H1 (cell line): ENCODE data around the gene SLC12A7. TPM values are rescaled to one million over a fixed set of nuclear protein-coding genes. Genes with fewer than 3 reads are reported as not detected.

ENCODE experiments used
- CTCF ChIA-PET: fragments of 300-600 bp; sonication (Branson Sonifier 250); formaldehyde crosslinking; loops from one replicate; lab custom pipeline; 2021; ENCODE audit not compliant: partially characterized antibody; lab: Charles Lee
- POLR2A ChIA-PET: fragments of 300-600 bp; sonication (Branson Sonifier 250); formaldehyde crosslinking; loops from one replicate; lab custom pipeline; 2021; ENCODE audit warnings: inconsistent platforms; ENCODE audit not compliant: partially characterized antibody; lab: Charles Lee
- DNase-seq, 2 experiments: peaks; one replicate each; pipeline versions ENCODE4 v3.0.0 to v3.0.0-alpha.2; 2010 to 2022; ENCODE audit warnings: low spot score in 2 of 2, low read depth in 1 of 2, mixed read lengths in 1 of 2
- FAIRE-seq: peaks from 2 replicates; lab custom pipeline; 2011; peaks lifted over from hg19 to GRCh38; lab: Jason Lieb, UNC
- H2AFZ ChIP-seq: 2 replicates; pipeline ENCODE4 v1.8.1; 2012; ENCODE audit warnings: low read length, inconsistent platforms
- H2AK5ac ChIP-seq: 2 replicates; pipeline ENCODE4 v1.6.1; 2013; ENCODE audit warnings: low read depth, low read length
- H2BK120ac ChIP-seq: replicated peaks from 2 replicates; pipeline ENCODE3; 2013; ENCODE audit warnings: low read depth, low read length, inconsistent platforms
- H2BK12ac ChIP-seq: 2 replicates; pipeline ENCODE4 v1.6.1; 2013; ENCODE audit warnings: low read depth, low read length
- H2BK15ac ChIP-seq: 2 replicates; pipeline ENCODE4 v1.6.1; 2013; ENCODE audit warnings: low read length
- H2BK20ac ChIP-seq: 2 replicates; pipeline ENCODE4 v1.6.1; 2013; ENCODE audit warnings: low read length
- H2BK5ac ChIP-seq: 2 replicates; pipeline ENCODE4 v1.6.1; 2013; ENCODE audit warnings: low read depth, low read length
- H3K14ac ChIP-seq: 2 replicates; pipeline ENCODE4 v1.6.1; 2013; ENCODE audit warnings: inconsistent platforms; ENCODE audit not compliant: insufficient read length
- H3K18ac ChIP-seq: 2 replicates; pipeline ENCODE4 v1.6.1; 2013; ENCODE audit warnings: low read length; ENCODE audit errors: extremely low read depth
- H3K23ac ChIP-seq: 2 replicates; pipeline ENCODE4 v1.6.1; 2013; ENCODE audit warnings: inconsistent platforms; ENCODE audit not compliant: insufficient read length
- H3K23me2 ChIP-seq: 2 replicates; pipeline ENCODE4 v1.6.1; 2013; ENCODE audit warnings: low read depth, low read length
- H3K27ac ChIP-seq: 2 replicates; pipeline ENCODE4 v1.6.1; 2011; ENCODE audit warnings: low read depth, low read length, inconsistent platforms
- H3K27me3 ChIP-seq, 4 experiments: replicated peaks in 1 of 4; 1 replicate in 1 of 4; 2 replicates in 3 of 4; pipeline versions ENCODE4 v1.6.1 to v1.8.1; 2011 to 2013; ENCODE audit warnings: low read length in 3 of 4, mild to moderate bottlenecking in 3 of 4, inconsistent platforms in 2 of 4, mixed read lengths in 2 of 4, moderate library complexity in 1 of 4; ENCODE audit not compliant: control insufficient read depth in 3 of 4, insufficient read depth in 3 of 4; ENCODE audit errors: extremely low read depth in 1 of 4
- H3K36me3 ChIP-seq, 4 experiments: 2 replicates each; pipeline versions ENCODE4 v1.6.1 to v1.8.1; 2011 to 2013; ENCODE audit warnings: mild to moderate bottlenecking in 4 of 4, low read length in 3 of 4, moderate library complexity in 2 of 4, control low read depth in 1 of 4, inconsistent platforms in 1 of 4; ENCODE audit not compliant: insufficient read depth in 4 of 4, control insufficient read depth in 2 of 4
- H3K4ac ChIP-seq: replicated peaks from 2 replicates; pipeline ENCODE3; 2013; ENCODE audit warnings: low read length, low read depth, mixed read lengths, inconsistent platforms; ENCODE audit not compliant: insufficient read length
- H3K4me1 ChIP-seq, 4 experiments: replicated peaks in 1 of 4; 1 replicate in 1 of 4; 2 replicates in 3 of 4; pipeline versions ENCODE4 v1.6.1 to v1.8.1; 2011 to 2013; ENCODE audit warnings: low read length in 3 of 4, inconsistent platforms in 2 of 4, mixed read lengths in 1 of 4; ENCODE audit not compliant: insufficient read depth in 4 of 4, control insufficient read depth in 3 of 4
- H3K4me2 ChIP-seq, 2 experiments: 2 replicates each; pipeline versions ENCODE4 v1.6.1 to v1.8.1; 2011 to 2013; ENCODE audit warnings: low read depth in 2 of 2, low read length in 2 of 2, control low read depth in 1 of 2, inconsistent platforms in 1 of 2, mild to moderate bottlenecking in 1 of 2; ENCODE audit not compliant: insufficient read depth in 1 of 2
- H3K4me3 ChIP-seq, 4 experiments: fragments of 200-600, 300-600 bp in 1 of 4; sonication (generic), shearing (Covaris generic), sonication (Bioruptor Twin) in 1 of 4; 2 replicates each; pipeline versions ENCODE4 v1.5.1 to v1.8.1; 2011 to 2016; ENCODE audit warnings: low read length in 4 of 4, low read depth in 3 of 4, control low read depth in 2 of 4, inconsistent platforms in 2 of 4, mild to moderate bottlenecking in 2 of 4, mixed read lengths in 1 of 4, moderate library complexity in 1 of 4; ENCODE audit not compliant: insufficient read depth in 2 of 4; ENCODE audit errors: extremely low read depth in 1 of 4
- H3K56ac ChIP-seq: replicated peaks from 2 replicates; pipeline ENCODE3; 2013; ENCODE audit warnings: low read depth, mild to moderate bottlenecking, mixed read lengths, low read length, inconsistent platforms; ENCODE audit not compliant: insufficient read length
- H3K79me1 ChIP-seq: 2 replicates; pipeline ENCODE4 v1.6.1; 2013; ENCODE audit warnings: low read depth, low read length, control low read depth
- H3K79me2 ChIP-seq, 2 experiments: 2 replicates each; pipeline versions ENCODE4 v1.6.1 to v1.8.1; 2012 to 2013; ENCODE audit warnings: low read length in 2 of 2, mild to moderate bottlenecking in 2 of 2, inconsistent platforms in 1 of 2; ENCODE audit not compliant: insufficient read depth in 2 of 2, control insufficient read depth in 1 of 2
- H3K9ac ChIP-seq, 4 experiments: replicated peaks in 1 of 4; 1 replicate in 1 of 4; 2 replicates in 3 of 4; pipeline versions ENCODE4 v1.6.1 to v1.8.1; 2011 to 2013; ENCODE audit warnings: low read depth in 3 of 4, low read length in 3 of 4, control low read depth in 2 of 4, mild to moderate bottlenecking in 2 of 4, moderate library complexity in 2 of 4, inconsistent platforms in 1 of 4; ENCODE audit errors: extremely low read depth in 1 of 4
- H3K9me3 ChIP-seq, 2 experiments: 2 replicates each; pipeline versions ENCODE4 v1.6.1 to v1.8.1; 2012 to 2013; ENCODE audit warnings: mild to moderate bottlenecking in 2 of 2, moderate library complexity in 2 of 2, control low read depth in 1 of 2, inconsistent platforms in 1 of 2, low read depth in 1 of 2, low read length in 1 of 2, mixed read lengths in 1 of 2; ENCODE audit not compliant: insufficient read depth in 2 of 2
- H4K20me1 ChIP-seq, 2 experiments: replicated peaks in 1 of 2; 2 replicates each; pipeline versions ENCODE3 to v1.8.1; 2011 to 2013; ENCODE audit warnings: inconsistent platforms in 2 of 2, low read length in 2 of 2, mild to moderate bottlenecking in 1 of 2; ENCODE audit not compliant: insufficient read depth in 2 of 2, control insufficient read depth in 1 of 2
- H4K5ac ChIP-seq: 2 replicates; pipeline ENCODE4 v1.6.1; 2013; ENCODE audit warnings: low read length, low read depth, mixed read lengths, inconsistent platforms; ENCODE audit not compliant: insufficient read length
- H4K8ac ChIP-seq: 2 replicates; pipeline ENCODE4 v1.8.0; 2013; ENCODE audit warnings: mild to moderate bottlenecking, moderate library complexity, low read length, inconsistent platforms; ENCODE audit not compliant: insufficient read depth; ENCODE audit errors: extremely low read depth
- H4K91ac ChIP-seq: replicated peaks from 2 replicates; pipeline ENCODE3; 2013; ENCODE audit warnings: low read length, mixed read lengths, inconsistent platforms; ENCODE audit not compliant: insufficient read length
- KDM1A ChIP-seq: fragments of 200-600, 300-600 bp; sonication (generic); IDR thresholded peaks from 2 replicates; pipeline ENCODE4 v1.7.1; 2016; ENCODE audit warnings: mild to moderate bottlenecking, low read length, borderline replicate concordance
- RAD21 ChIP-seq, 2 experiments: IDR thresholded peaks in 1 of 2; conservative IDR thresholded peaks in 1 of 2; 2 replicates each; pipeline ENCODE4 v1.6.1; 2011; ENCODE audit warnings: low read depth in 2 of 2, low read length in 2 of 2, improper control_type of control experiment in 1 of 2, inconsistent platforms in 1 of 2, mild to moderate bottlenecking in 1 of 2, moderate library complexity in 1 of 2
- SIX5 ChIP-seq: IDR thresholded peaks from 2 replicates; pipeline ENCODE4 v1.6.1; 2011; ENCODE audit warnings: mild to moderate bottlenecking, low read depth, low read length
- WGBS, 2 experiments: shearing (Covaris generic) in 1 of 2; methylation state at CpG; one replicate each; pipeline versions ENCODE4 v1.1.6 to v1.1.7; 2013 to 2015; ENCODE audit warnings: low lambda C conversion rate in 2 of 2, mixed read lengths in 2 of 2, inconsistent platforms in 1 of 2, low coverage in 1 of 2, missing lambda C conversion rate in 1 of 2; ENCODE audit not compliant: insufficient replicate concordance in 2 of 2, insufficient coverage in 1 of 2, insufficient read length in 1 of 2; ENCODE audit errors: extremely low coverage in 1 of 2, missing lambda C conversion rate in 1 of 2; 5-methylcytosine and 5-hydroxymethylcytosine counted together
- polyA plus RNA-seq, 7 experiments: library from polyadenylated mRNA; depleted of rRNA in 3 of 7; stranded (reverse) in 5 of 7; unstranded in 2 of 7; fragments of >200 nt in 5 of 7; fragments of 200-250 nt in 2 of 7; gene quantifications; 1 replicate in 5 of 7; 2 replicates in 1 of 7; 4 replicates in 1 of 7; pipeline versions ENCODE4 v1.2.1 to v1.2.3, GENCODE V29; 2011 to 2013; ENCODE audit warnings: missing spikeins in 2 of 7, mixed read lengths in 2 of 7
- total RNA-seq: library from RNA; stranded (reverse); fragmentation: NEBNext Ultra II Directional; extraction: Animal tissue kit (Norgen Biotek cat#: 25700); gene quantifications from 2 replicates; pipeline ENCODE4 v1.2.1, GENCODE V29; 2021
- TF ChIP-seq, protein P1 (sequence below): IDR thresholded peaks from 2 replicates; pipeline ENCODE4 v1.6.1; 2011; ENCODE audit warnings: low read depth, mild to moderate bottlenecking, low read length; ENCODE audit not compliant: insufficient read depth

The SLC12A7 gene
- total and polyA plus RNA-seq, 2 of the 8 experiments (the other 6 are each of a cell fraction or from before 2014, with no cell fraction given): 23.5 to 39.7 TPM

DNA sequence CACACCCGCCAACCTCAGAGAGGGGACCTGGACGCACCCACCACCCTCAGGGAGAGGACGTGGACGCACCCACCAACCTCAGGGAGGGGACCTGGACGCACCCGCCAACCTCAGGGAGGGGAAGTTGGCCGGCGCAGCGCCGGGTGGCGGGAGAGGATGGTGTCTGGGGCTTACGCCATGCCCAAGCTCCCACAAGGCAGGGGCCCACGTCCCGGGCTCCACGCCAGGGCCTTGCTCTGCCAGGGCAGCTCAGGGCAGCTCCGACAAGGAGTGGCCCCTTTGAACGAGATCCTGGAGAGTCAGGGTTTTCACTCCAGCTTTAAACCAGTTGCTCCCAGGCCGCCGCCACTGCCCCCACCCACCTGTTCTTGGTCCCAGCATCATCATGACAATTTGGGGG lies 32.2 kb upstream of the SLC12A7 start:
- FAIRE-seq (no peak), DNase-seq (no peak)
- Histone ChIP-seq H2AK5ac (no peak overlapping the region), H3K27me3 (no peaks in the 10 kb centered on the region), H3K36me3 (no peaks in the 10 kb centered on the region; a peak in 1 of 8 replicates), H3K9ac (no peak overlapping the region), H2BK120ac (no peak overlapping the region), H3K79me1 (no peaks in the 10 kb centered on the region), H3K4me2 (no peak overlapping the region), H2BK12ac (no peak overlapping the region), H4K5ac (no peak overlapping the region), H3K56ac (no peak overlapping the region), H3K4me3 (no peak overlapping the region), H4K20me1 (no peaks in the 10 kb centered on the region), H3K27ac (no peak overlapping the region), H3K9me3 (no peaks in the 10 kb centered on the region), H3K18ac (no peak overlapping the region), H4K91ac (no peak overlapping the region), H2AFZ (no peak overlapping the region), H3K79me2 (no peaks in the 10 kb centered on the region), H3K23ac (no peak overlapping the region), H4K8ac (no peak overlapping the region), H2BK15ac (no peak overlapping the region), H3K23me2 (0 out of 2 replicates have a peak, but pooled peaks cover 1% of the 10 kb centered on the region), H3K4ac (no peak overlapping the region), H2BK20ac (no peak overlapping the region), H2BK5ac (no peak overlapping the region), H3K4me1 (peaks cover 0 to 13% (median under 1%) of the 10 kb centered on the region in 4 experiments; a peak in 4 of 7 replicates), H3K14ac (no peak overlapping the region)
- TF ChIP-seq, protein P1, sequence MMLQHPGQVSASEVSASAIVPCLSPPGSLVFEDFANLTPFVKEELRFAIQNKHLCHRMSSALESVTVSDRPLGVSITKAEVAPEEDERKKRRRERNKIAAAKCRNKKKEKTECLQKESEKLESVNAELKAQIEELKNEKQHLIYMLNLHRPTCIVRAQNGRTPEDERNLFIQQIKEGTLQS: no peak
- TF ChIP-seq RAD21 (IDR thresholded peaks at IDR 0.05 in 1 of 2, conservative IDR thresholded peaks at IDR 0.05 in 1 of 2; ENCODE audit: low read depth in 2 of 2, low read length in 2 of 2) (no peak), SIX5 (no peak), KDM1A (no peak)
- ChIA-PET CTCF (interaction anchor here (0.8 to 2.0 kb wide), 5 partner anchors 24 to 187 kb away, joined by 3 to 7 read pairs (median 4); no protein-coding TSS in a partner anchor), POLR2A (interaction anchor here (0.9 kb wide), 1 partner anchor 12 kb away, joined by 3 read pairs; no protein-coding TSS in a partner anchor)
- WGBS, 2 experiments: 89% methylated on average over 8 of the region's 19 CpGs; no CpG with 5 or more reads in 1 of the 2 experiments
